ENCODE results near the gene NRSN1. TPM values are rescaled to one million over a fixed set of nuclear protein-coding genes. Genes with fewer than 3 reads are reported as not detected.
"Not testable (repeated sequence)": the region's sequence is repeated elsewhere in the genome, so short reads cannot be mapped to it uniquely, and the experiment has no call there.

The NRSN1 gene
- total RNA-seq, 2 experiments from 2014 or later: not detected

DNA sequence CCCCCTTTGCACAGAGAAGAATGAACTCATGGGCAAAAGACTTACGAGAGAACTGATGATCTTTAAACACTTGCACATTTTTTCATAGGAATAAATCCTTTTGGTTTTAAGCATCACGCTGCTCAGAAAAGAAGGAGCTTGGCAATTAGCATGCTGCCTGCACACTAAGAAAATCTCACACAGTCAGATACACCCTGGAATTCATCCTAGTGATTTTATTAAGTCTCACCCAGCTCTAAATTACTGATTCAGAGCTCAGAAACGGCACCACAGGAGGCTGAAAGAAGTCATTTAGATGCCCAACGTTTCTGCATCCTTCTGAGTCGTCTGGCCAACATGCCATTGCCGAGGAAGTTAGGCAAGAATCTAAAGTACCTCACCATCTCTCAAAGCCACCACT is 18.0 kb upstream of the NRSN1 start:
- Mint-ChIP-seq H3K4me3 (no peak overlapping the region), H3K27ac (no peak overlapping the region), H3K9me3 (no peaks in the 10 kb centered on the region), H3K4me1 (ENCODE audit: low read depth) (no peaks in the 10 kb centered on the region), H3K36me3 (no peaks in the 10 kb centered on the region), H3K27me3 (peaks cover 2% of the 10 kb centered on the region)
- ChIA-PET POLR2A (no interaction called here), CTCF (no interaction called here)
- intact Hi-C loops (cut with micrococcal nuclease): no loop called here
- no peak for DNase-seq

DNA sequence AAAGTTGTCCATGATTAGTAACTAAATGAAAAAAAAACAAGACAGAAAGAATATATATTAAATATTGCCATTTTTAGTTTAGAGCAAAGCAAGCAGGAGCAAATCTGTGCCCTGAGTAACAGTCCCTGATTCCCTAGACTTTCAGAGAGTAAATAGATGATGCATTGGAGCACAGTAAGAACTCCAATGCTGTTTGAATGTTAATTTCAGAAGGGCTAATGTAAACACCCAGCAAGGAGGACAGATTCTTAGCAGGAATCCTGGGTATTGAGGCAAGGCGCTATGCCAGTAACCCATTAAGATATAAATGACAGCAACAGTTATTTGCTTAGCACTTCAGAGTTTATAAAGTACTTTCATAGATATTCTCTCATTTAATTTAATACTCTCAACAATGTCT is 15.6 kb upstream of the NRSN1 start:
- ChIA-PET CTCF (no interaction called here), POLR2A (no interaction called here)
- Mint-ChIP-seq H3K4me3 (no peak overlapping the region), H3K27me3 (peaks cover 2% of the 10 kb centered on the region), H3K27ac (no peak overlapping the region), H3K9me3 (no peaks in the 10 kb centered on the region), H3K36me3 (no peaks in the 10 kb centered on the region), H3K4me1 (ENCODE audit: low read depth) (no peaks in the 10 kb centered on the region)
- intact Hi-C loops (cut with micrococcal nuclease): no loop called here
- DNase-seq: no peak

DNA sequence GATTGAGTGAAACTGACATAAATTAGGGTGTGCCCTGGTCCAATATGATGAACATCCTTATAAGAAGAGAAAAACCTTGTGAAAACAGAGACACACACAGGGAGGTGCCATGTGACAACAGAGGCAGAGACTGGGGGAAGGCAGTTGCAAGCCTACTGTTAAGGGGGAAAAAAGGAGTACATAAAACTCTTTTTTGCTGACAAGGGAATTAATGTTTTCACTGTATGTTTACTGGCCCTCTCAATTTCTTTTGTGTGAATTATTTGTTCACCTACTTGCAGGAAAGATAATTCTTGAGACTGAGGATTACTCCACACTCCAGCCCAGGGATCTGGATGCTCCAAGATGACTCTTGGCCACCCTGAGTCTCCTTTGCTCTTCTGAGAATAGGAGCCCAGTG is 12.1 kb upstream of the NRSN1 start:
- no peak for DNase-seq
- Mint-ChIP-seq H3K4me3 (no peak overlapping the region), H3K27me3 (no peaks in the 10 kb centered on the region), H3K4me1 (ENCODE audit: low read depth) (no peaks in the 10 kb centered on the region), H3K27ac (no peak overlapping the region), H3K36me3 (no peaks in the 10 kb centered on the region), H3K9me3 (no peaks in the 10 kb centered on the region)
- CTCF ChIA-PET: no interaction called here
- POLR2A ChIA-PET: no interaction called here
- intact Hi-C loops (cut with micrococcal nuclease): no loop called here

DNA sequence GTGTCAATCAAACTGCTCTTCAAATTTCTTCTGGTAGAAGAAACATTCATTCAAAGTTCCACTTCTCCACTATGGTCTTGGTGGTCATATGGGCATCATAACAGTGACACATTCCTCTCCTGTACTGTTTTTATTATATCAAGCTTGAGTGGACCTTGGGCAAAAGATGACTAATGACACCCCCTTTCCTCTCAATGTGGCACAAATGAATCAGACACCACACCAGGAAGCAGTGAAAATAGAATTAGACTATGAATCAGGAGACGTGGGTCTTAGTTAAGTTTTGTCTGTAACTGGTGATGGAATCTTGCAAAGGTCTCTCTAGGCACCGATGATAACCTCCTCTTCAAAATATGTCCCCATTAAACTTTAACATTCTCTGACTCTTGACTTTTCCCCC is 9.0 kb upstream of the NRSN1 start:
- DNase-seq: no peak
- intact Hi-C loops (cut with micrococcal nuclease): no loop called here
- H3K27me3 Mint-ChIP-seq: no peaks in the 10 kb centered on the region
- no peaks in the 10 kb centered on the region for H3K4me1 Mint-ChIP-seq (ENCODE audit: low read depth)
- ChIA-PET CTCF (no interaction called here), POLR2A (no interaction called here)
- no peaks in the 10 kb centered on the region for H3K36me3 Mint-ChIP-seq
- H3K9me3 Mint-ChIP-seq: no peaks in the 10 kb centered on the region
- H3K27ac Mint-ChIP-seq: no peak overlapping the region
- no peak overlapping the region for H3K4me3 Mint-ChIP-seq

DNA sequence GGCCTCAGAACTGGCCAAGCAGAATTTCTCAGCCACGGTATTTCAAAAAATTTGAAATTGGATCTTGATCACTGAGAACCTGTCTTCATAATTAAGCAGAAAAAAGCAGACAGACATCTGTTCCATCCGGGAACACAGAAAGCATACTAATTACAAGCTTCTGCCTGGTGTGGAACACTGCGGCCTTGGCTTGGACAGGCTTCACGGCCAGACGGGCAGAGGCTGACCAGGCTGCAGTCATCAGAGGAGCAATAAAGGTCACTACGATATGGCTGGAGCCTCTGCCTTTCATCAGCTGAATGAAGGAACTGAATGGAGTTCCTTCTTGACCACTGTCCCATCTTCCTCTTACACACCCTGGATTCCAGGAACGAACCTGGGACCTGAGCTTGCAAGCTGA is 3.9 kb upstream of the NRSN1 start:
- no peak for DNase-seq
- H3K4me1 Mint-ChIP-seq (ENCODE audit: low read depth): no peaks in the 10 kb centered on the region
- no peaks in the 10 kb centered on the region for H3K9me3 Mint-ChIP-seq
- H3K27ac Mint-ChIP-seq: no peak overlapping the region
- H3K36me3 Mint-ChIP-seq: no peaks in the 10 kb centered on the region
- no peak overlapping the region for H3K4me3 Mint-ChIP-seq
- intact Hi-C loops (cut with micrococcal nuclease): no loop called here
- CTCF ChIA-PET: no interaction called here
- peaks cover 13% of the 10 kb centered on the region for H3K27me3 Mint-ChIP-seq
- POLR2A ChIA-PET: no interaction called here

DNA sequence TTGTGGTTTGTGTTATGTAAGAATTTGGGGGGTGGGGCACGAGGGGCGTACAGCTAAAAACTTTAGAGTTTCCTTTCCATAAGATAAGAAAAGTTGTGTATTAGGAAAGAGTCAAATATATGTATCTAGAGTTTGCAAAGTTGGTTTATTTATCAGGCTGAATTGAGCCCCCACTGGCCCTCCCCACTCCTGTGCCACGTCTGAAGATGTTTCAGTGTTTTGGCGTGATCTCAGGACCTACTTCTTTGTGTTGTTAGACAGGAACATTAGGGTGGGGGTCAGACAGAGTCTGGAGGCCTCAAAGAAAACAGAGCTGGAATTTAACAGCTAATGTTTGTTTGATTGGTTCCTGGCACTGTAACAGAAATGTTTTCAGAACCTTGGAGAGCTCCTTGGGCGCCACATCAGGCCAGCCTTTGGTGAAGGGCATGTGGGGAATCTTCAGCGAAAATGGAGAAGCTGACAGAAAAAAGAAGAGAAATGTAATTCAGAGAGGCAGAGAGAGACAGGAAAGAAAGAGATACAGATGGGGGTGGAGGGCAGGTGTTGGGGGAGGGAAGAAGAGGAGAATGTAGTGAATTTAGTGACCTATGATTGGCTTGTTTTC is 674 bp downstream of the NRSN1 start:
- no peak overlapping the region for H3K4me3 Mint-ChIP-seq
- no peaks in the 10 kb centered on the region for H3K9me3 Mint-ChIP-seq
- peaks cover 13% of the 10 kb centered on the region for H3K27me3 Mint-ChIP-seq
- H3K4me1 Mint-ChIP-seq (ENCODE audit: low read depth): no peaks in the 10 kb centered on the region
- intact Hi-C loops (cut with micrococcal nuclease): no loop called here
- H3K36me3 Mint-ChIP-seq: no peaks in the 10 kb centered on the region
- H3K27ac Mint-ChIP-seq: no peak overlapping the region
- POLR2A ChIA-PET: no interaction called here
- DNase-seq: peak; percentile 29
- CTCF ChIA-PET: interaction anchor here (0.6 kb wide), 1 partner anchor 540 kb away, joined by 3 read pairs; no protein-coding TSS in a partner anchor

DNA sequence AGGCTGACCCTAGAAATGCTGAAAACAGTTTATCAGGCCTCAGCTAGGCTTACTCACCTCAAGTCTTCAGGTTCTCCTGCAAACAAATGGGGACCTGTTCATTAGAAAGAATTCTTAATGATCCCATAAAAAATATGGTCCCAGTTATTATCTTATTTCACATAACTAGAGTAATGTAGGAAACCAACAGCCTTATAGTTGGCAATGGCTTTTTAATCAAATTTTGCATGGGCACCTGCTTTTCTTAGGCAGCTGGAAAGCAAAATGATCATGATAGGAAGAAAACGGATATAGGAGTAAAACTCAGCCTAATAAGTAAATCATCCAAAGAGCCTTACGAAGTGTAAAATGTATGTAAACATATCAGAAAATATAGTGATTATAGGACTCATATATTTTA is 1.3 kb downstream of the NRSN1 start:
- ChIA-PET CTCF (no interaction called here), POLR2A (no interaction called here)
- intact Hi-C loops (cut with micrococcal nuclease): no loop called here
- Mint-ChIP-seq H3K4me3 (no peak overlapping the region), H3K4me1 (ENCODE audit: low read depth) (no peaks in the 10 kb centered on the region), H3K27me3 (peaks cover 13% of the 10 kb centered on the region), H3K9me3 (no peaks in the 10 kb centered on the region), H3K27ac (no peak overlapping the region), H3K36me3 (no peaks in the 10 kb centered on the region)
- DNase-seq: no peak

DNA sequence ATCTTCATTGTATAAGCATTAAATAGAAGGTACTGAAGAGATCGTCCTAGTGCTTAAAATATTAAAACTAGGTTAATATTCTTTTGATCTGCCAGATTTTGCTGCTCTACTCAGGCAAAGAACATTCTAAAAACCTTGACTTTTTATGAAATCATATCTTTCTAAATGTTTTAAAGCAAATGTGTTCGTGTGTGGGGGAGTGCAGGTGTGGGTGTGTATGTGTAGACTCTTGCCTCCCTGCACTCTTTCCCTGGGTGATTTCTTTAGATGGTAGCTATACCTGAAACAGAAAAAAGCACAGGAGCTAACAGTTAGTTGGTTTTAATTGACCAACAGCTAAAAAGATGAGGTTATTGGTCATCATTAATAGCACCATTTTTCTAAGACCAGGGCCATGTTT is 5.7 kb downstream of the NRSN1 start:
- Mint-ChIP-seq H3K4me3 (no peak overlapping the region), H3K4me1 (ENCODE audit: low read depth) (no peaks in the 10 kb centered on the region), H3K36me3 (no peaks in the 10 kb centered on the region), H3K27ac (no peak overlapping the region), H3K9me3 (no peaks in the 10 kb centered on the region), H3K27me3 (peaks cover 4% of the 10 kb centered on the region)
- ChIA-PET POLR2A (no interaction called here), CTCF (no interaction called here)
- intact Hi-C loops (cut with micrococcal nuclease): no loop called here
- no peak for DNase-seq

DNA sequence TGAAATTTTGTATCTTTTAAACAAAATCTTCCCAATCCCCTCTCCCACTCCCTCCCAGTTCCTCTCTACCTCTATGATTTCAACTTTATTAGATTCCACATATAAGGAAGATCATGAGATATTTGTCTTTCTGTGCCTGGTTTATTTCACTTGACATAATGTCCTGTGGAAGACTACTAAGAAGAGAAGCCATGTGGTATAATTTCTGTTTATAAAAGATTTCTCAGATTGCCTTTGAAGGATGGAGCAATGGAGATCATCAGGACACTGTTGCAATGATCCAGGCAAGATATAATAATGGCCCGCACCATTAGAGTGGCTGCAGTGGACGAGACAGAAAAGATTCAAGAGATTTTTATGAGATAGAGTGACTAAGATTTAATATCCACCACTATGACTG is 13.1 kb downstream of the NRSN1 start:
- ChIA-PET CTCF (no interaction called here), POLR2A (no interaction called here)
- no peaks in the 10 kb centered on the region for H3K4me1 Mint-ChIP-seq (ENCODE audit: low read depth)
- H3K36me3 Mint-ChIP-seq: no peaks in the 10 kb centered on the region
- H3K27ac Mint-ChIP-seq: no peak overlapping the region
- DNase-seq: no peak
- H3K9me3 Mint-ChIP-seq: no peaks in the 10 kb centered on the region
- intact Hi-C loops (cut with micrococcal nuclease): no loop called here
- no peak overlapping the region for H3K4me3 Mint-ChIP-seq
- H3K27me3 Mint-ChIP-seq: no peaks in the 10 kb centered on the region

DNA sequence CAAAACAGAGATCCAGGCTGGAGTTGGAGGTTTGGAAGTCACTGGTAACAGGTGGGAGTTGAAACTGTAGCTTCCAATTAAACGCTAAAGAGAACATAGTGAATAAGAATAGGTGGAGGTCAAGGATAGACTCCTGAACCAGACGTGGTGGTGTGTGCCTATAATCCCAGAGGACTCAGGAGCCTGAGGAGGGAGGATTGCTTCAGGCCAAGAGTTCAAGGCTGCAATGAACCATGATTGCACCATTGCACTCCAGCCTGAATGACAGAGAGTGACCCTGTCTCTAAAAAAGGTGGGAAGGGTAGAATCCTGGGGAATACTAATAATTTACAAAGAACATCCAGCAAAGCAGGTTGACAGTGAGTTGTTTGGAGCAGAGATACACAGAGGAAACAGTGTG is 13.6 kb downstream of the NRSN1 start:
- DNase-seq: no peak
- H3K27ac Mint-ChIP-seq: no peak overlapping the region
- POLR2A ChIA-PET: no interaction called here
- no peak overlapping the region for H3K4me3 Mint-ChIP-seq
- no peaks in the 10 kb centered on the region for H3K9me3 Mint-ChIP-seq
- no peaks in the 10 kb centered on the region for H3K27me3 Mint-ChIP-seq
- intact Hi-C loops (cut with micrococcal nuclease): no loop called here
- no peaks in the 10 kb centered on the region for H3K36me3 Mint-ChIP-seq
- CTCF ChIA-PET: no interaction called here
- H3K4me1 Mint-ChIP-seq (ENCODE audit: low read depth): no peaks in the 10 kb centered on the region

DNA sequence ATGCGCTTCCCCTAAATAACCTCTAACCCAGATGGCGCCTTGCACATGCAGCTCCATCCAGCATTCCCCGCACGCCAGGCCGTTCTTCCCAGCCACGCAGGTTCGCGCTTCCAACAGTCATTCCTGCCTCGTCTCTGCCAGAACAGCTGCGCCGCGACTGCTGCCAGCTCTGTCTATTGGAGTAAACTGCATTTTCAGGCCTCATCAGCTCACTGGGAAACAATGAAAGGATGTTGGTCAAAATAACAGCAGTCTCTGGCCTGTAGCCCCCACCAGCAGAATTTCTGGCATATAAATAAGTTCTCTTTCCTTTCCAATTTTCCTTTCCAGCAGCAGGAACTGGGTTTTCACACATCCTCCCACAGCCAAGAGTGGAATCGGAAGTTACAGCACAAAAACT is 14.6 kb downstream of the NRSN1 start:
- Mint-ChIP-seq H3K4me1 (ENCODE audit: low read depth) (no peaks in the 10 kb centered on the region), H3K9me3 (no peaks in the 10 kb centered on the region), H3K4me3 (no peak overlapping the region), H3K36me3 (no peaks in the 10 kb centered on the region), H3K27me3 (no peaks in the 10 kb centered on the region), H3K27ac (no peak overlapping the region)
- ChIA-PET CTCF (no interaction called here), POLR2A (no interaction called here)
- DNase-seq: no peak
- intact Hi-C loops (cut with micrococcal nuclease): no loop called here

DNA sequence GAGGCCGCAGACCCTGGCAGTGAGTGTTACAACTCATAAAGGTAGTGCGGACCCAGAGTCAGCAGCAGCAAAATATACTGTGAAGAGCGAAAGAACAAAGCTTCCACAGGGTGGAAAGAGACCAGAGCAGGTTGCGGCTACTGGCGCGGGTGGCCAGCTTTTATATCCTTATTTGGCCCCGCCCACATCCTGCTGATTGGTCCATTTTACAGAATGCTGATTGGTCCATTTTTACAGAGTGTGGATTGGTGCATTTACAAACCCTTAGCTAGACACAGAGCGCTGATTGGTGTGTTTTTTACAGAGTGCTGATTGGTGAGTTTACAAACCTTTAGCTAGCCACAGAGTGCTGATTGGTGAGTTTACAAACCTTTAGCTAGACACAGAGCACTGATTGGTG is 16.7 kb downstream of the NRSN1 start:
- H3K4me1 Mint-ChIP-seq (ENCODE audit: low read depth); H3K9me3 Mint-ChIP-seq; intact Hi-C loops (cut with micrococcal nuclease); H3K36me3 Mint-ChIP-seq; CTCF ChIA-PET; POLR2A ChIA-PET; DNase-seq; H3K27me3 Mint-ChIP-seq; H3K4me3 Mint-ChIP-seq; H3K27ac Mint-ChIP-seq: not testable (repeated sequence)

DNA sequence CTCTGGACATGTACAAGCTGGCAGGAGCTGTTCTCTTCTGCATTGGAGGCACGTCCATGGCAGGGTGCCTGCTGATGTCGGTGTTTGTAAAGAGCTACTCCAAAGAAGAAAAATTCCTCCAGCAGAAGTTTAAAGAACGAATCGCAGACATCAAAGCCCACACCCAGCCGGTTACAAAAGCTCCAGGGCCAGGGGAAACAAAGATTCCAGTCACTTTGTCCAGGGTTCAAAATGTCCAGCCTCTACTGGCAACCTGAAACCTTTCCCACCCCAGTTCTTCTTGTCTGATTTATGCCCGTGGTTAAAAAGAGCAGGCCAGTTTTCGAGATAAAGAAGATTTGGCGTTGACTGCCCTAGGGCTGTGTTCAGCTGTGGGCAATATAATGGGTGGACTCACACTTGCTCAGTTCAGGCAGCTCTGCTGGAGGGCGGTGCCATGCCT is 19.7 kb downstream of the NRSN1 start:
- Mint-ChIP-seq H3K36me3 (no peaks in the 10 kb centered on the region), H3K9me3 (no peaks in the 10 kb centered on the region), H3K27ac (no peak overlapping the region), H3K4me3 (no peak overlapping the region), H3K4me1 (ENCODE audit: low read depth) (no peaks in the 10 kb centered on the region), H3K27me3 (peaks cover 3% of the 10 kb centered on the region)
- intact Hi-C loops (cut with micrococcal nuclease): no loop called here
- no peak for DNase-seq
- ChIA-PET CTCF (no interaction called here), POLR2A (no interaction called here)

DNA sequence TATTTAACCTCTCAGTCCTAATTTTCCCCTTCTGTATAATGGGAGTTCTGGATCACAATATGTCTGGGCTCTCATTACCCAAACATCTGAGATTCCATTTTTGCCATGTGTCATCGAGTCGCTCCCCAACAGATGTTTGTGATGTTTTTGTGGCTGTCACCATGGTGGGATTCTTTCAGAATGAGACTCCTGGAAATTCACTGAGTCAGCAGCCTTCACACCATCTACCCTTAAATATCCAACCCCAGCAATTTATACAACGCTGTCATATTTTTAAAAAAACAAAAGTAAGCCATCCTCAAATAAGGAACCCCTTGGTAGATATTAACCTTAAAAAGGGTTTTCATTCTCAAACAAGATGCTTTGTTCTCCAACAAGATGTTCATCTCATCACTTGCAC is 20.9 kb downstream of the NRSN1 start:
- H3K36me3 Mint-ChIP-seq: no peaks in the 10 kb centered on the region
- H3K4me3 Mint-ChIP-seq: no peak overlapping the region
- H3K4me1 Mint-ChIP-seq (ENCODE audit: low read depth): no peaks in the 10 kb centered on the region
- H3K9me3 Mint-ChIP-seq: no peaks in the 10 kb centered on the region
- no peak for DNase-seq
- CTCF ChIA-PET: no interaction called here
- POLR2A ChIA-PET: no interaction called here
- intact Hi-C loops (cut with micrococcal nuclease): no loop called here
- H3K27me3 Mint-ChIP-seq: peaks cover 3% of the 10 kb centered on the region
- no peak overlapping the region for H3K27ac Mint-ChIP-seq

All from activated CD4-positive, alpha-beta memory T cell treated with anti-CD3 and anti-CD28 coated beads for 36 hours (primary cell).